IMR-90 (cell line): Measurements from ENCODE around the gene ATRN. TPM values are rescaled to one million over a fixed set of nuclear protein-coding genes. Genes with fewer than 3 reads are reported as not detected.

ENCODE experiments used
- ATAC-seq: fragments of 200-7000 bp; cut with Tn5 transposase; 2 replicates; pipeline ENCODE4 v1.9.1; 2020; ENCODE audit warnings: low read depth, mild to moderate bottlenecking, moderate library complexity
- BruUV-seq: library from RNA; stranded (reverse); fragments of 400-500 nt; replicated peaks from 2 replicates; lab custom pipeline; 2021; lab: Mats Ljungman, UMichigan
- CTCF ChIA-PET: fragments of 300-600 bp; formaldehyde crosslinking; extraction: SDS; loops from one replicate; lab custom pipeline; 2021; ENCODE audit warnings: antibody characterized with exemption; lab: Yijun Ruan, JAX
- POLR2A ChIA-PET: fragments of 300-600 bp; sonication (Branson Sonifier 250); formaldehyde crosslinking; loops from one replicate; lab custom pipeline; 2022; ENCODE audit warnings: antibody characterized with exemption; ENCODE audit not compliant: unreplicated experiment; lab: Charles Lee
- DNase-seq: peaks from one replicate; pipeline ENCODE4 v3.0.0; 2013
- H2AFZ ChIP-seq: replicated peaks from 2 replicates; pipeline ENCODE3; 2013; ENCODE audit warnings: low read length, mild to moderate bottlenecking; ENCODE audit not compliant: poor library complexity
- H2AK5ac ChIP-seq: 2 replicates; pipeline ENCODE4 v1.6.1; 2013; ENCODE audit warnings: low read depth, low read length, inconsistent platforms
- H2AK9ac ChIP-seq: replicated peaks from 2 replicates; pipeline ENCODE3; 2013; ENCODE audit warnings: mild to moderate bottlenecking, low read depth, low read length, moderate library complexity; ENCODE audit not compliant: poor library complexity
- H2BK120ac ChIP-seq: 2 replicates; pipeline ENCODE4 v1.6.1; 2013; ENCODE audit warnings: low read depth, low read length, inconsistent platforms
- H2BK15ac ChIP-seq: 3 replicates; pipeline ENCODE4 v1.6.1; 2013; ENCODE audit warnings: low read depth, low read length, inconsistent platforms
- H2BK20ac ChIP-seq: 2 replicates; pipeline ENCODE4 v1.6.1; 2013; ENCODE audit warnings: low read depth, mild to moderate bottlenecking, inconsistent platforms, low read length, moderate library complexity
- H2BK5ac ChIP-seq: 2 replicates; pipeline ENCODE4 v1.6.1; 2013; ENCODE audit warnings: mild to moderate bottlenecking, low read depth, low read length, inconsistent platforms; ENCODE audit not compliant: poor library complexity, severe bottlenecking
- H3K14ac ChIP-seq: replicated peaks from 2 replicates; pipeline ENCODE4 v1.6.1; 2013; ENCODE audit warnings: low read depth, low read length, inconsistent platforms
- H3K18ac ChIP-seq: 2 replicates; pipeline ENCODE4 v1.6.1; 2013; ENCODE audit warnings: low read depth, low read length, control low read depth
- H3K23ac ChIP-seq: 2 replicates; pipeline ENCODE4 v1.6.1; 2013; ENCODE audit warnings: low read depth, low read length, inconsistent platforms
- H3K27ac ChIP-seq: 2 replicates; pipeline ENCODE4 v1.5.1; 2013; ENCODE audit warnings: mild to moderate bottlenecking, control low read depth, low read length; ENCODE audit not compliant: insufficient read depth
- H3K27me3 ChIP-seq: 2 replicates; pipeline ENCODE4 v1.6.1; 2013; ENCODE audit warnings: low read length; ENCODE audit not compliant: control insufficient read depth, insufficient read depth
- H3K36me3 ChIP-seq: 2 replicates; pipeline ENCODE4 v1.6.1; 2013; ENCODE audit warnings: low read length, mixed read lengths; ENCODE audit not compliant: control insufficient read depth, insufficient read depth
- H3K4ac ChIP-seq: 2 replicates; pipeline ENCODE4 v1.6.1; 2013; ENCODE audit warnings: low read depth, low read length, inconsistent platforms
- H3K4me1 ChIP-seq: 2 replicates; pipeline ENCODE4 v1.6.1; 2013; ENCODE audit warnings: low read length, mixed read lengths; ENCODE audit not compliant: control insufficient read depth, insufficient read depth
- H3K4me2 ChIP-seq: 2 replicates; pipeline ENCODE4 v1.6.1; 2013; ENCODE audit warnings: low read depth, mild to moderate bottlenecking, control low read depth, low read length, moderate library complexity
- H3K4me3 ChIP-seq: 2 replicates; pipeline ENCODE4 v1.5.1; 2013; ENCODE audit warnings: low read depth, mild to moderate bottlenecking, control low read depth, low read length, moderate library complexity; ENCODE audit not compliant: insufficient read depth
- H3K56ac ChIP-seq: 2 replicates; pipeline ENCODE4 v1.6.1; 2013; ENCODE audit warnings: low read length, inconsistent platforms; ENCODE audit not compliant: insufficient read depth; ENCODE audit errors: extremely low read depth
- H3K79me1 ChIP-seq, 2 experiments: 2 replicates each; pipeline ENCODE4 v1.6.1; 2013; ENCODE audit warnings: low read length in 2 of 2, inconsistent platforms in 1 of 2, low read depth in 1 of 2
- H3K9ac ChIP-seq: 2 replicates; pipeline ENCODE4 v1.6.1; 2013; ENCODE audit warnings: low read depth, low read length, control low read depth
- H3K9me1 ChIP-seq: 2 replicates; pipeline ENCODE4 v1.6.1; 2013; ENCODE audit warnings: low read length, inconsistent platforms; ENCODE audit not compliant: insufficient read depth
- H3K9me3 ChIP-seq: 2 replicates; pipeline ENCODE4 v1.6.1; 2013; ENCODE audit warnings: low read length; ENCODE audit not compliant: control insufficient read depth, insufficient read depth
- H4K20me1 ChIP-seq: 2 replicates; pipeline ENCODE4 v1.6.1; 2013; ENCODE audit warnings: low read length, inconsistent platforms; ENCODE audit not compliant: insufficient read depth
- H4K5ac ChIP-seq: 2 replicates; pipeline ENCODE4 v1.6.1; 2013; ENCODE audit warnings: mild to moderate bottlenecking, low read depth, low read length, control low read depth
- H4K8ac ChIP-seq, 2 experiments: 2 replicates each; pipeline ENCODE4 v1.6.1; 2013; ENCODE audit warnings: low read depth in 2 of 2, low read length in 2 of 2, control low read depth in 1 of 2, inconsistent platforms in 1 of 2
- H4K91ac ChIP-seq: 2 replicates; pipeline ENCODE4 v1.6.1; 2013; ENCODE audit warnings: low read depth, low read length, inconsistent platforms; ENCODE audit not compliant: insufficient read depth
- BHLHE40 ChIP-seq: fragments of 150-350 bp; IDR thresholded peaks from 2 replicates; pipeline ENCODE4 v1.6.1; 2016; ENCODE audit warnings: mild to moderate bottlenecking, low read depth, low read length
- CEBPB ChIP-seq: IDR thresholded peaks from 2 replicates; pipeline ENCODE4 v1.6.1; 2012; ENCODE audit warnings: low read depth, low read length, improper control_type of control experiment
- MAFK ChIP-seq: IDR thresholded peaks from 2 replicates; pipeline ENCODE4 v1.6.1; 2012; ENCODE audit warnings: low read depth, low read length, improper control_type of control experiment
- RAD21 ChIP-seq: IDR thresholded peaks from 2 replicates; pipeline ENCODE4 v1.6.1; 2012; ENCODE audit warnings: low read length, improper control_type of control experiment
- WGBS, 2 experiments: methylation state at CpG; one replicate each; pipeline versions ENCODE4 v1.1.5 to v1.1.7; 2013; ENCODE audit warnings: missing lambda C conversion rate in 2 of 2; ENCODE audit not compliant: insufficient read length in 1 of 2; ENCODE audit errors: extremely low coverage in 2 of 2; 5-methylcytosine and 5-hydroxymethylcytosine counted together
- dilution Hi-C: fragments of 300-500 bp; cut with HindIII; formaldehyde crosslinking; loops from one replicate; pipeline ENCODE4 v1.14.3; 2018; ENCODE audit warnings: low sequenced_read_pairs; ENCODE audit not compliant: unreplicated experiment
- in situ Hi-C: fragments of 300-500 bp; cut with MboI; formaldehyde crosslinking; loops from 3 replicates; pipeline ENCODE4 v1.14.3; 2019; ENCODE audit warnings: low sequenced_read_pairs, inconsistent platforms, mixed read lengths
- intact Hi-C: fragments of 100-400 bp; cut with micrococcal nuclease; formaldehyde crosslinking; loops from 2 replicates; pipeline ENCODE4 v1.10.0; 2022
- polyA plus RNA-seq, 3 experiments: library from polyadenylated mRNA; depleted of rRNA; stranded (reverse); fragments of >200 nt; gene quantifications; 2 replicates each; pipeline ENCODE4 v1.2.3, GENCODE V29; 2012; ENCODE audit warnings: low replicate concordance in 1 of 3
- total RNA-seq: library from RNA; depleted of rRNA; stranded (reverse); fragments of >200 nt; gene quantifications from 2 replicates; pipeline ENCODE4 v1.2.3, GENCODE V29; 2012
- TF ChIP-seq, protein P1 (sequence below): fragments of 150-350 bp; IDR thresholded peaks from 2 replicates; pipeline ENCODE4 v1.6.1; 2016; ENCODE audit warnings: low read depth, mild to moderate bottlenecking, low read length, moderate library complexity, borderline replicate concordance
- TF ChIP-seq, protein P2 (sequence below): conservative IDR thresholded peaks from 2 replicates; pipeline ENCODE4 v1.5.1; 2012; ENCODE audit warnings: mild to moderate bottlenecking, low read depth, low read length, improper control_type of control experiment

The ATRN gene
- total and polyA plus RNA-seq, 2 of the 4 experiments (the other 2 are of a cell fraction), result 32.3 to 46.2 TPM

GRCh38 chr20:3696745-3697587 is 226.1 kb downstream of the ATRN start:
- H4K8ac ChIP-seq, result no peak overlapping the region
- H4K5ac ChIP-seq, result no peak overlapping the region
- no peak overlapping the region for H2BK20ac ChIP-seq
- intact Hi-C loops, result no loop called here
- H3K9me1 ChIP-seq, result no peaks in the 10 kb centered on the region
- H3K79me1 ChIP-seq, result no peaks in the 10 kb centered on the region
- WGBS, 2 experiments, result 53% methylated on average over 10 of the region's 15 CpGs; no CpG with 5 or more reads in 1 of the 2 experiments
- H2AK9ac ChIP-seq, result no peak overlapping the region
- H3K27ac ChIP-seq, result no peak overlapping the region
- H2AK5ac ChIP-seq, result no peak overlapping the region
- H3K4me2 ChIP-seq, result no peak overlapping the region
- no peaks in the 10 kb centered on the region for H4K20me1 ChIP-seq
- ChIA-PET POLR2A (no interaction called here), CTCF (interaction anchor here (0.6 kb wide), 2 partner anchors 43 to 301 kb away, joined by 3 read pairs; no protein-coding TSS in a partner anchor)
- H3K36me3 ChIP-seq, result no peaks in the 10 kb centered on the region
- H2BK120ac ChIP-seq, result no peak overlapping the region
- DNase-seq, result no peak
- H3K23ac ChIP-seq, result no peak overlapping the region
- no peak overlapping the region for H3K4me3 ChIP-seq
- ATAC-seq, result no peak
- H3K9me3 ChIP-seq, result peaks cover 4% of the 10 kb centered on the region; the same call in 1 of the 2 replicates
- H4K91ac ChIP-seq, result no peak overlapping the region
- H2AFZ ChIP-seq, result no peak overlapping the region
- no peak overlapping the region for H3K4ac ChIP-seq
- H2BK15ac ChIP-seq, result no peak overlapping the region
- no peak overlapping the region for H3K56ac ChIP-seq
- H3K18ac ChIP-seq, result no peak overlapping the region
- in situ Hi-C loops, result no loop called here
- no peak overlapping the region for H3K9ac ChIP-seq
- no peak overlapping the region for H2BK5ac ChIP-seq
- peaks cover 34% of the 10 kb centered on the region; the same call in 1 of the 2 replicates for H3K27me3 ChIP-seq
- no peak overlapping the region for H3K14ac ChIP-seq
- TF ChIP-seq RAD21 (no peak), CEBPB (no peak), BHLHE40 (no peak), MAFK (no peak)
- TF ChIP-seq, protein P1, sequence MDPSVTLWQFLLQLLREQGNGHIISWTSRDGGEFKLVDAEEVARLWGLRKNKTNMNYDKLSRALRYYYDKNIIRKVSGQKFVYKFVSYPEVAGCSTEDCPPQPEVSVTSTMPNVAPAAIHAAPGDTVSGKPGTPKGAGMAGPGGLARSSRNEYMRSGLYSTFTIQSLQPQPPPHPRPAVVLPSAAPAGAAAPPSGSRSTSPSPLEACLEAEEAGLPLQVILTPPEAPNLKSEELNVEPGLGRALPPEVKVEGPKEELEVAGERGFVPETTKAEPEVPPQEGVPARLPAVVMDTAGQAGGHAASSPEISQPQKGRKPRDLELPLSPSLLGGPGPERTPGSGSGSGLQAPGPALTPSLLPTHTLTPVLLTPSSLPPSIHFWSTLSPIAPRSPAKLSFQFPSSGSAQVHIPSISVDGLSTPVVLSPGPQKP, result no peak
- TF ChIP-seq, protein P2, sequence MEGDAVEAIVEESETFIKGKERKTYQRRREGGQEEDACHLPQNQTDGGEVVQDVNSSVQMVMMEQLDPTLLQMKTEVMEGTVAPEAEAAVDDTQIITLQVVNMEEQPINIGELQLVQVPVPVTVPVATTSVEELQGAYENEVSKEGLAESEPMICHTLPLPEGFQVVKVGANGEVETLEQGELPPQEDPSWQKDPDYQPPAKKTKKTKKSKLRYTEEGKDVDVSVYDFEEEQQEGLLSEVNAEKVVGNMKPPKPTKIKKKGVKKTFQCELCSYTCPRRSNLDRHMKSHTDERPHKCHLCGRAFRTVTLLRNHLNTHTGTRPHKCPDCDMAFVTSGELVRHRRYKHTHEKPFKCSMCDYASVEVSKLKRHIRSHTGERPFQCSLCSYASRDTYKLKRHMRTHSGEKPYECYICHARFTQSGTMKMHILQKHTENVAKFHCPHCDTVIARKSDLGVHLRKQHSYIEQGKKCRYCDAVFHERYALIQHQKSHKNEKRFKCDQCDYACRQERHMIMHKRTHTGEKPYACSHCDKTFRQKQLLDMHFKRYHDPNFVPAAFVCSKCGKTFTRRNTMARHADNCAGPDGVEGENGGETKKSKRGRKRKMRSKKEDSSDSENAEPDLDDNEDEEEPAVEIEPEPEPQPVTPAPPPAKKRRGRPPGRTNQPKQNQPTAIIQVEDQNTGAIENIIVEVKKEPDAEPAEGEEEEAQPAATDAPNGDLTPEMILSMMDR, result no peak
- H3K4me1 ChIP-seq, result no peaks in the 10 kb centered on the region
- dilution Hi-C loops, result no loop called here
- no TSS peak for BruUV-seq
